NCI-H2081 treated with DMSO at 0.1 percent for 48 hours (cell line): ENCODE results near the gene PCDHGA2.
"Not testable (repeated sequence)": the region's sequence is repeated elsewhere in the genome, so short reads cannot be mapped to it uniquely, and the experiment has no call there.

Experiments used
- DNase-seq: peaks from one replicate; lab custom pipeline; 2025; lab: John Stamatoyannopoulos, UW

PCDHGA2 gene

DNA sequence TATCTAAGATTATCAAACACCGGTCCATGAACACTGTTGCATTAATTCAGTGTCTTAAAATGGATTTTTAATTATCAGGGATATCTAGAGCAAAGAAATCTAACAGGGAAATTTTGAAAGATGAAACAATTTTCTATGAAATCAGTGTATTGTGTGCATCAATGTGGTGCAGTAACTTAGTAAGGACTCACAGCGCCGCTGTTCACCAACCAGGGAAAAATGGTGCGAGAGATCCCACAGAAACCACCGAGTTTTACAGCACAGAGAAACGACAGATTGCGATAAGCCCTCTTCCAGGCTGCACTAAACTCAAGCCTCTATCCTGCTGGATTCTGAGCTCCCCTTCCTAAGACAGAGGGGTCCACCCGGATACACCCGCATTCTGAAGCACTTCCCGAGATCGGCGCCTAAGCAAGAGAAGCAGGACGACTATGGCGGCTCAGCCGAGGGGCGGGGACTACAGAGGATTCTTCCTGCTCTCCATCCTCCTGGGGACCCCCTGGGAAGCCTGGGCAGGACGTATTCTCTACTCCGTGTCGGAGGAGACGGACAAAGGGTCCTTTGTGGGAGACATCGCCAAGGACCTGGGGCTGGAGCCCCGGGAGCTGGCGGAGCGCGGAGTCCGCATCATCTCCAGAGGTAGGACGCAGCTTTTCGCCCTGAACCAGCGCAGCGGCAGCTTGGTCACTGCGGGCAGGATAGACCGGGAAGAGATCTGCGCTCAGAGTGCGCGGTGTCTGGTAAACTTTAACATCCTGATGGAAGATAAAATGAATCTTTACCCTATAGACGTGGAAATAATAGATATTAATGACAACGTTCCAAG lies 44.1 kb downstream of the PCDHGA2 start, which contains the start of gene PCDHGA7:
Gene PCDHGA7, plus strand, starts transcription at position 274 of the 826 bp plus-strand sequence. Its CDS starts 158 bp downstream, at position 432.
- DNase-seq: no peak

DNA sequence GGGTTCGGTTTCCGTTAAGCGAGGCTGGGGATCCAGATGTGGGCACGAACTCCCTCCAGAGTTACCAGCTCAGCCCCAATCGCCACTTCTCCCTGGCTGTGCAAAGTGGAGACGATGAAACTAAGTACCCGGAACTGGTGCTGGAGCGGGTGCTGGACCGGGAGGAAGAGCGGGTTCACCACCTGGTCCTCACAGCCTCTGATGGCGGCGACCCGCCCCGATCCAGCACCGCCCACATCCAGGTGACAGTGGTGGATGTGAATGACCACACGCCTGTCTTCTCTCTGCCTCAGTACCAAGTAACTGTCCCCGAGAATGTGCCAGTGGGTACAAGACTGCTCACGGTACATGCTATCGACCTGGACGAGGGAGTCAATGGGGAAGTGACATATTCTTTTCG lies 44.8 kb downstream of the PCDHGA2 start:
- no peak for DNase-seq

DNA sequence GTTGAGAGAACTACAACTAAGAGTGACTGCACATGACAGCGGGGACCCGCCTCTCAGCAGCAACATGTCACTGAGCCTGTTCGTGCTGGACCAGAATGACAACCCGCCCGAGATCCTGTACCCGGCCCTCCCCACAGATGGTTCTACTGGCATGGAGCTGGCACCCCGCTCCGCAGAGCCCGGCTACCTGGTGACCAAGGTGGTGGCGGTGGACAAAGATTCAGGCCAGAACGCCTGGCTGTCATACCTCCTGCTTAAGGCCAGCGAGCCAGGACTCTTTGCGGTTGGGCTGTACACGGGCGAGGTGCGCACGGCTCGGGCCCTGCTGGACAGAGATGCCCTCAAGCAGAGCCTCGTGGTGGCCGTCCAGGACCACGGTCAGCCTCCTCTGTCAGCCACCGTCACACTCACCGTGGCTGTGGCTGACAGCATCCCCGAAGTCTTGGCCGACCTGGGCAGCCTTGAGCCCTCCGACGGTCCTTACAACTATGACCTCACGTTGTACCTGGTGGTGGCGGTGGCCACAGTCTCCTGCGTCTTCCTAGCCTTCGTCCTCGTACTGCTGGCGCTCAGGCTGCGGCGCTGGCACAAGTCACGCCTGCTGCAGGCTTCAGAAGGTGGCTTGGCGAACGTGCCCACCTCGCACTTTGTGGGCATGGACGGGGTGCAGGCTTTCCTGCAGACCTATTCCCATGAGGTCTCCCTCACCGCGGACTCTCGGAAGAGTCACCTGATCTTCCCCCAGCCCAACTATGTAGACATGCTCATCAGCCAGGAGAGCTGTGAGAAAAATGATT lies 46.1 kb downstream of the PCDHGA2 start:
- no peak for DNase-seq

GRCh38 chr5:141387557-141388311 lies 49.2 kb downstream of the PCDHGA2 start, which contains the start of gene PCDHGB4:
Gene PCDHGB4, plus strand, starts transcription at chr5:141387698. Its CDS starts 187 bp downstream, at chr5:141387885.
- not testable (repeated sequence) for DNase-seq

DNA sequence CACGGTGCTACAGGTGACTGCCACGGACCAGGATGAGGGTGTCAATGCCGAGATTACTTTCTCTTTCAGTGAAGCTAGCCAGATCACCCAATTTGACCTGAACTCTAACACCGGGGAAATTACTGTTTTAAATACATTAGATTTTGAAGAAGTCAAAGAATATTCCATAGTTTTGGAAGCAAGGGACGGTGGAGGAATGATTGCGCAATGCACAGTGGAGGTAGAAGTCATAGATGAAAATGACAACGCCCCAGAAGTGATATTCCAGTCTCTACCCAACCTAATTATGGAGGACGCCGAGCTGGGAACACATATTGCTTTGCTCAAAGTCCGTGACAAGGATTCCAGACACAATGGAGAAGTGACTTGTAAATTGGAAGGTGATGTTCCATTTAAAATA lies 50.1 kb downstream of the PCDHGA2 start:
- no peak for DNase-seq

DNA sequence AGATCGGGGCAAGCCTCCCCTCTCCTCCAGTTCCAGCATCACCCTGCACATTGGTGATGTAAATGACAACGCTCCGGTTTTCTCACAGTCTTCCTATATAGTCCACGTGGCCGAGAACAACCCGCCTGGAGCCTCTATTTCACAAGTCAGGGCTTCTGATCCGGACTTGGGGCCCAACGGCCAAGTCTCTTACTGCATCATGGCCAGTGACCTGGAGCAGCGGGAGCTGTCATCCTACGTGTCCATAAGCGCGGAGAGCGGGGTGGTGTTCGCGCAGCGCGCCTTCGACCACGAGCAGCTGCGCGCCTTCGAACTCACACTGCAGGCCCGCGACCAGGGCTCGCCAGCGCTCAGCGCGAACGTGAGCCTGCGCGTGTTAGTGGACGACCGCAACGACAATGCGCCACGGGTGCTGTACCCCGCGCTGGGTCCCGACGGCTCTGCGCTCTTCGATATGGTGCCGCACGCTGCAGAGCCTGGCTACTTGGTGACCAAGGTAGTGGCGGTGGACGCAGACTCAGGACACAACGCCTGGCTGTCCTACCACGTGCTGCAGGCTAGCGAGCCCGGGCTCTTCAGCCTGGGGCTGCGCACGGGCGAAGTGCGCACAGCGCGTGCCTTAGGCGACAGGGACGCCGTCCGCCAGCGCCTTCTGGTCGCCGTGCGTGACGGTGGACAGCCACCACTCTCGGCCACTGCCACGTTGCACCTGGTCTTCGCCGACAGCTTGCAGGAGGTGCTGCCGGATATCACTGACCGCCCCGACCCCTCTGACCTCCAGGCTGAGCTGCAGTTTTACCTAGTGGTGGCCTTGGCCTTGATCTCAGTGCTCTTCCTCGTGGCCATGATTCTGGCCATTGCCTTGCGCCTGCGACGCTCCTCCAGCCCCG lies 50.8 kb downstream of the PCDHGA2 start:
- no peak for DNase-seq

- no peak for DNase-seq
These were observed 54.1 kb downstream of the PCDHGA2 start, which contains the start of gene PCDHGA8 for GRCh38 chr5:141392429-141393198. Gene PCDHGA8, plus strand, starts transcription at chr5:141392633. Its CDS starts 181 bp downstream, at chr5:141392814.
